Fibroblast of pulmonary artery (primary cell): Measurements from ENCODE around the gene MREG.
A peak's percentile ranks its signal among the peaks of the same experiment; 100 is the strongest.

Source experiments
- DNase-seq: peaks from one replicate; pipeline ENCODE4 v3.0.0-alpha.2; 2010; ENCODE audit warnings: low read depth
- H3K4me3 ChIP-seq: replicated peaks from 2 replicates; pipeline ENCODE4 v1.5.1; 2011; ENCODE audit warnings: low read depth, mild to moderate bottlenecking, control low read depth, low read length, moderate library complexity
- TF ChIP-seq, protein P1 (sequence below): IDR thresholded peaks from 2 replicates; pipeline ENCODE4 v1.5.1; 2011; ENCODE audit warnings: mild to moderate bottlenecking, control low read depth, low read length, inconsistent platforms; ENCODE audit errors: missing control alignments

Gene MREG

GRCh38 chr2:216023055-216023648 lies 9.8 kb upstream of the MREG start:
- DNase-seq = peak; percentile 71
- no peak overlapping the region for H3K4me3 ChIP-seq
- TF ChIP-seq, protein P1, sequence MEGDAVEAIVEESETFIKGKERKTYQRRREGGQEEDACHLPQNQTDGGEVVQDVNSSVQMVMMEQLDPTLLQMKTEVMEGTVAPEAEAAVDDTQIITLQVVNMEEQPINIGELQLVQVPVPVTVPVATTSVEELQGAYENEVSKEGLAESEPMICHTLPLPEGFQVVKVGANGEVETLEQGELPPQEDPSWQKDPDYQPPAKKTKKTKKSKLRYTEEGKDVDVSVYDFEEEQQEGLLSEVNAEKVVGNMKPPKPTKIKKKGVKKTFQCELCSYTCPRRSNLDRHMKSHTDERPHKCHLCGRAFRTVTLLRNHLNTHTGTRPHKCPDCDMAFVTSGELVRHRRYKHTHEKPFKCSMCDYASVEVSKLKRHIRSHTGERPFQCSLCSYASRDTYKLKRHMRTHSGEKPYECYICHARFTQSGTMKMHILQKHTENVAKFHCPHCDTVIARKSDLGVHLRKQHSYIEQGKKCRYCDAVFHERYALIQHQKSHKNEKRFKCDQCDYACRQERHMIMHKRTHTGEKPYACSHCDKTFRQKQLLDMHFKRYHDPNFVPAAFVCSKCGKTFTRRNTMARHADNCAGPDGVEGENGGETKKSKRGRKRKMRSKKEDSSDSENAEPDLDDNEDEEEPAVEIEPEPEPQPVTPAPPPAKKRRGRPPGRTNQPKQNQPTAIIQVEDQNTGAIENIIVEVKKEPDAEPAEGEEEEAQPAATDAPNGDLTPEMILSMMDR = peak; percentile 80

DNA sequence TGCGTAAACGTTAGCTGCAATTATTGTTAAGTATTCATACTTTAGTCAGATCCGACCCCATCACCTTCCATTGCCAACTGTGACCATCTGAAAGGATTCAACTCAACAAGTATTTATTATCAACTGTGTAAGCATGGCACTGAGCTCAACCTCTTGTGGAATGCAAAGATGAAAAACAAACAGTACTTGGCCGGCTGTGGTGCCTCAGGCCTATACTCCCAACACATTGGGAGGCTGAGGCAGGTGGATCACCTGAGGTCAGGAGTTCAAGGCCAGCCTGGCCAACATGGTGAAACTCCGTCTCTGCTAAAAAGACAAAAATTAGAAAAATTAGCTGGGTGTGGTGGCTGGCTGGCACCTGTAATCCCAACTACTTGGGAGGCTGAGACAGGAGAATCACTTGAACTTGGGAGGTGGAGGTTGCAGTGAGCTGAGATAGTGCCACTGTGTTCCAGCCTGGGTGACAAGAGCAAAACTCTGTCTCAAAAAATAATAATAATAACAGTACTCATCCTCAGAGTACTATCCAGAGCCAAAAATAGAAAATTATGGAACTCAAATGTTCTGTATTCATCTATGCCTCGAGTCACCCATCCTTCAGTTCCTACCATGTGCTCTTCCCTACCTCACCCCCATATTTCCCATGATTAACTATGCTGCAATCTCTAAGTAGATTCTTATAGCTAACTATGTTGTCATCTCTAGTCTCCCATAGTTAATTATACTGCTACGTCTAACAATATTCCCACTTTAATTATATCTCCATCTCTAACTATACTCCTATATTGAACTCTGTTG lies 8.6 kb upstream of the MREG start:
- no peak overlapping the region for H3K4me3 ChIP-seq
- TF ChIP-seq, protein P1 = no peak
- DNase-seq = no peak

DNA sequence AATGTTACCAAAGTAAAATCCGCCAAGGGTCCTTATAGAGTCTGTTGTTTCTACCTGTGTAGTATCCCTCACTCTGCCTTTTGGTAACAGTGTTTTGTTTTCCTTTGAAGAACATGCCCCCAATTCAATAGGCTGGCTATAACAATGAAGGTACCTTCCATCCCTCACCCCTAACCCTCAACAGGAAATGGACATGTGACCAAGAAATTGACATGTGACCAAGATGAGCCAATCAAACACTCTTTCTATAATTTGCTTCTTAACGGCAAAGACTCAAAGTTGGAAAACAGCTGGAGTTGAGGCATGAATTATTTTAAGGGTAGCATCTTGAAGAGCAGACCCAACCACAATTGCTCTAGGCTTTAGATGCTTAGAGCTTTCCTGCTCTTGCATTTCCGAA lies 5.4 kb upstream of the MREG start:
- TF ChIP-seq, protein P1 = no peak
- no peak overlapping the region for H3K4me3 ChIP-seq
- no peak for DNase-seq

- H3K4me3 ChIP-seq = no peak overlapping the region
- TF ChIP-seq, protein P1 = no peak
- no peak for DNase-seq
These were observed 4.0 kb upstream of the MREG start for GRCh38 chr2:216017365-216017764.

- no peak for DNase-seq
- no peak overlapping the region for H3K4me3 ChIP-seq
- TF ChIP-seq, protein P1 = no peak
These were observed 3.2 kb upstream of the MREG start for GRCh38 chr2:216016581-216016980.

- TF ChIP-seq, protein P1 = no peak
- no peak for DNase-seq
- no peak overlapping the region for H3K4me3 ChIP-seq
These were observed 2.5 kb upstream of the MREG start for GRCh38 chr2:216015722-216016464.
